ENCODE data around the gene DENR.

The DENR gene

GRCh38 chr12:122813310-122813713 lies 60.7 kb downstream of the DENR start:
- DNase-seq (ENCODE audit: low read depth), result no peak

GRCh38 chr12:122819209-122819785 lies 66.7 kb downstream of the DENR start:
- DNase-seq (ENCODE audit: low read depth), result no peak
- TF ChIP-seq, protein P1, sequence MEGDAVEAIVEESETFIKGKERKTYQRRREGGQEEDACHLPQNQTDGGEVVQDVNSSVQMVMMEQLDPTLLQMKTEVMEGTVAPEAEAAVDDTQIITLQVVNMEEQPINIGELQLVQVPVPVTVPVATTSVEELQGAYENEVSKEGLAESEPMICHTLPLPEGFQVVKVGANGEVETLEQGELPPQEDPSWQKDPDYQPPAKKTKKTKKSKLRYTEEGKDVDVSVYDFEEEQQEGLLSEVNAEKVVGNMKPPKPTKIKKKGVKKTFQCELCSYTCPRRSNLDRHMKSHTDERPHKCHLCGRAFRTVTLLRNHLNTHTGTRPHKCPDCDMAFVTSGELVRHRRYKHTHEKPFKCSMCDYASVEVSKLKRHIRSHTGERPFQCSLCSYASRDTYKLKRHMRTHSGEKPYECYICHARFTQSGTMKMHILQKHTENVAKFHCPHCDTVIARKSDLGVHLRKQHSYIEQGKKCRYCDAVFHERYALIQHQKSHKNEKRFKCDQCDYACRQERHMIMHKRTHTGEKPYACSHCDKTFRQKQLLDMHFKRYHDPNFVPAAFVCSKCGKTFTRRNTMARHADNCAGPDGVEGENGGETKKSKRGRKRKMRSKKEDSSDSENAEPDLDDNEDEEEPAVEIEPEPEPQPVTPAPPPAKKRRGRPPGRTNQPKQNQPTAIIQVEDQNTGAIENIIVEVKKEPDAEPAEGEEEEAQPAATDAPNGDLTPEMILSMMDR (conservative IDR thresholded peaks at IDR 0.05; ENCODE audit: low read depth, low read length), result no peak
- H3K4me3 ChIP-seq (ENCODE audit: low read length), result no peak overlapping the region

More at GRCh38 chr12:122813310-122813713, 60.7 kb downstream of the DENR start:
- TF ChIP-seq, protein P1 (conservative IDR thresholded peaks at IDR 0.05; ENCODE audit: low read depth, low read length), result no peak
- H3K4me3 ChIP-seq (ENCODE audit: low read length), result no peak overlapping the region

DNA sequence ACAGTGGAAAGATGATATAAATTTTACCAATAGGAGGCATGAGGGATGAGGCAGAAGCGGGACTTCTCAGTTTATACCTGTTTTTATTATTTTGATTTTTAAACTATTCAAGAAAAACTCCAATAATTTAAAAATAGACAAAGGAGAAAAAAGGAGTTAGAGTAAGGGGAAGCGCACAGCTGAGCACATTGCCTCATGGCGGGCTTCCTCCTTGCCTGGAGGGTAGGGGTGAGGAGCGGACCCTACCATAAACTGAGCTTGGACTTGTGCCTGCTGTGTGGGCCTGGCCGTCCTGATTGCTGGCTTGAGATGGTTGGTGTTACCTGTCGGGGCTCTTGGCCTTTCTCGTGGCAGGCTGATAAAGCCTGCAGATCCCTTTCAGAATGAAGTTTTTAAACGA lies 67.5 kb downstream of the DENR start:
- TF ChIP-seq, protein P1 (conservative IDR thresholded peaks at IDR 0.05; ENCODE audit: low read depth, low read length), result no peak
- H3K4me3 ChIP-seq (ENCODE audit: low read length), result no peak overlapping the region
- no peak for DNase-seq (ENCODE audit: low read depth)

Measured in retinal pigment epithelial cell (primary cell).